ENCODE measurements around the gene EFNB3. TPM values are rescaled to one million over a fixed set of nuclear protein-coding genes. Genes with fewer than 3 reads are reported as not detected.

EFNB3 gene
- total RNA-seq, 2 experiments from 2014 or later, result 0.15 TPM; not detected in 1

DNA sequence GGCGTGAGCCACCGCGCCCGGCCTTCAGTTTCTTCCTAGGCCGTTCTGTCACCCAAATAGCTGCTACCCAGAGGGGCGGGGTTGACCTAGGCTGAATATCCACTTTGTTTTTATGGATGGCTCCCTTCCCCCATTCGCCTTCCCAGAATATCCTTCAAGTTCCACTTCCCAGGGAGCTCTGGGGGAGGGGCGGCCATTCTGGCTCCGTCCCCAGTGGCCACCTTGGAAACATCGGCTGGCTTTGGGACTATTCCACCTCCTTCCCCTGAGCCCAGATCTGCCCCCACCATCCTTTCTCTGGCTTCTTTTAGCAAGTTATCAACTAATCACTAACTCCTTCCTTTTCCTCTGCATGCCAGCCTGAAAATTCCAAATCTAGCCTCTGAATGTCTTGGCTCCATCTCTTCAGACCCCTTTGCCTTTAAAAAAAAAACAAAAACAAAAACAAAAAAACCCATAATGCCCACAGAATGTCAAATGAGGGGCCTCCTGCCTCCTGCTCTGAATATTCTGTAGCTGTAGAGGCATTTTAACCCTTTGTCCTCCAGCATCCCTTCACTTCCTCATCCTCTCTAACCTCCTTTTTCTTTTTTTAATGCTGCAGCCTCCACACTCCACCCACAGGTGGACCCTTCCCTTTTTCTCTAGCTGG is 47.9 kb upstream of the EFNB3 start:
- Histone ChIP-seq H3K9me2 (ENCODE audit: insufficient read depth, low read length) (no peaks in the 10 kb centered on the region), H3K27ac (ENCODE audit: low read depth, low read length, poor library complexity, severe bottlenecking) (no peak overlapping the region), H3K36me3 (ENCODE audit: insufficient read depth, low read length) (no peaks in the 10 kb centered on the region), H3K4me1 (ENCODE audit: insufficient read depth, low read length, poor library complexity, severe bottlenecking) (no peaks in the 10 kb centered on the region), H3K79me2 (ENCODE audit: insufficient read depth, low read depth, low read length) (no peaks in the 10 kb centered on the region), H3K4me2 (ENCODE audit: low read length) (no peak overlapping the region), H2AFZ (ENCODE audit: low read length) (no peak overlapping the region), H3K4me3 (ENCODE audit: low read depth, low read length, poor library complexity, severe bottlenecking) (no peak overlapping the region), H3K9me3 (ENCODE audit: low read length) (no peaks in the 10 kb centered on the region), H4K20me1 (ENCODE audit: insufficient read depth, low read length) (no peaks in the 10 kb centered on the region)
- POLR2A ChIA-PET, result interaction anchor here (0.6 to 0.7 kb wide), 2 partner anchors 138 to 203 kb away, joined by 3 to 4 read pairs; no protein-coding TSS in a partner anchor
- CTCF ChIA-PET (ENCODE audit: unreplicated experiment), result no interaction called here
- intact Hi-C loops (cut with micrococcal nuclease; ENCODE audit: unreplicated experiment), result no loop called here
- TF ChIP-seq, protein P1, sequence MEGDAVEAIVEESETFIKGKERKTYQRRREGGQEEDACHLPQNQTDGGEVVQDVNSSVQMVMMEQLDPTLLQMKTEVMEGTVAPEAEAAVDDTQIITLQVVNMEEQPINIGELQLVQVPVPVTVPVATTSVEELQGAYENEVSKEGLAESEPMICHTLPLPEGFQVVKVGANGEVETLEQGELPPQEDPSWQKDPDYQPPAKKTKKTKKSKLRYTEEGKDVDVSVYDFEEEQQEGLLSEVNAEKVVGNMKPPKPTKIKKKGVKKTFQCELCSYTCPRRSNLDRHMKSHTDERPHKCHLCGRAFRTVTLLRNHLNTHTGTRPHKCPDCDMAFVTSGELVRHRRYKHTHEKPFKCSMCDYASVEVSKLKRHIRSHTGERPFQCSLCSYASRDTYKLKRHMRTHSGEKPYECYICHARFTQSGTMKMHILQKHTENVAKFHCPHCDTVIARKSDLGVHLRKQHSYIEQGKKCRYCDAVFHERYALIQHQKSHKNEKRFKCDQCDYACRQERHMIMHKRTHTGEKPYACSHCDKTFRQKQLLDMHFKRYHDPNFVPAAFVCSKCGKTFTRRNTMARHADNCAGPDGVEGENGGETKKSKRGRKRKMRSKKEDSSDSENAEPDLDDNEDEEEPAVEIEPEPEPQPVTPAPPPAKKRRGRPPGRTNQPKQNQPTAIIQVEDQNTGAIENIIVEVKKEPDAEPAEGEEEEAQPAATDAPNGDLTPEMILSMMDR (conservative IDR thresholded peaks at IDR 0.05; ENCODE audit: low read length), result no peak
- TF ChIP-seq EZH2phosphoT487 (IDR thresholded peaks at IDR 0.05; ENCODE audit: borderline replicate concordance, low read depth, low read length), result no peak
- BruUV-seq (replicated peaks), result no TSS peak
- DNase-seq (ENCODE audit: low spot score), result no peak

DNA sequence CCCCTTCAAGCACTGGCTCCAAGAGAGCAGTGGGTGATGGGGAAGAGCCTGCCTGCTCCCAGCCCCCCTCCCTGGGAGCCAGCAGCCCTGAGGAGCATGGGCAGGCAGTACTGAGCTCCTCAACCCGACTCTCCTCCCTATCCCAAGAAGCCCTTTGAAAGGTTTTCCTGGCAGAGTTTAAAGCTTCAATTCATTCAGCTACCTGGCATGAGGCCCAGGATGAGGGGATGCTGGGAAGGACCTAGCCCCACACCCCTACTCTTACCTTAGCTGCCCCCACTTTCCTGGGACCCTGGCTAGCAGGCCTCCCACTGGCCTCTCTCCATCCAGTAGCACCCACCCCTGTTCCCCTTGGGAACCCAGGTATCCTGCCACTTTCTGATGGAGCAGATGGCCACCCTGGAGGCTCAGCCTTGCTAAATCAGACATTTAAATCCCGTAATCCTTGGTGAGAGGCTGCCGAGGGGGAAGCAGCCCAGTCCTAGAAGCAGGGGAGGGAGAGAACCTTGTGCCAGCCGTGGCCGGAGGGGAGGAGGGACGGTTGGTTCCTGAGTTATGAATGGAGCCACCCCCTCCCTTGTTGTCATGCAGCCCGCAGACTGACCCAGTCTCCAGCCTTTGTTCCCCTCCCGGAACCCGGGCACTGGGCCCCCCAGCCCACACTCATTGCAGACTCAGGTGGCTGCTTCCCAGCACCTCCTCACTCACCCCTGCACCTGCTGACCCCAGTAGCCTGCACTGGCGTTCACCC is 37.2 kb upstream of the EFNB3 start:
- Histone ChIP-seq H3K4me2 (ENCODE audit: low read length) (no peak overlapping the region), H3K4me1 (ENCODE audit: insufficient read depth, low read length, poor library complexity, severe bottlenecking) (no peaks in the 10 kb centered on the region), H3K36me3 (ENCODE audit: insufficient read depth, low read length) (peaks cover 57% of the 10 kb centered on the region), H3K79me2 (ENCODE audit: insufficient read depth, low read depth, low read length) (no peaks in the 10 kb centered on the region), H3K27ac (ENCODE audit: low read depth, low read length, poor library complexity, severe bottlenecking) (no peak overlapping the region), H3K9me3 (ENCODE audit: low read length) (no peaks in the 10 kb centered on the region), H3K4me3 (ENCODE audit: low read depth, low read length, poor library complexity, severe bottlenecking) (no peak overlapping the region), H4K20me1 (ENCODE audit: insufficient read depth, low read length) (no peaks in the 10 kb centered on the region), H2AFZ (ENCODE audit: low read length) (no peak overlapping the region), H3K9me2 (ENCODE audit: insufficient read depth, low read length) (no peaks in the 10 kb centered on the region)
- TF ChIP-seq EZH2phosphoT487 (IDR thresholded peaks at IDR 0.05; ENCODE audit: borderline replicate concordance, low read depth, low read length), result no peak
- TF ChIP-seq, protein P1 (conservative IDR thresholded peaks at IDR 0.05; ENCODE audit: low read length), result no peak
- no TSS peak for BruUV-seq (replicated peaks)
- intact Hi-C loops (cut with micrococcal nuclease; ENCODE audit: unreplicated experiment), result no loop called here
- DNase-seq (ENCODE audit: low spot score), result no peak
- POLR2A ChIA-PET, result interaction anchor here (0.7 kb wide), 1 partner anchor 23 kb away, joined by 3 read pairs; no protein-coding TSS in a partner anchor
- CTCF ChIA-PET (ENCODE audit: unreplicated experiment), result interaction anchor here (0.6 kb wide), 1 partner anchor 406 kb away, joined by 3 read pairs; no protein-coding TSS in a partner anchor

DNA sequence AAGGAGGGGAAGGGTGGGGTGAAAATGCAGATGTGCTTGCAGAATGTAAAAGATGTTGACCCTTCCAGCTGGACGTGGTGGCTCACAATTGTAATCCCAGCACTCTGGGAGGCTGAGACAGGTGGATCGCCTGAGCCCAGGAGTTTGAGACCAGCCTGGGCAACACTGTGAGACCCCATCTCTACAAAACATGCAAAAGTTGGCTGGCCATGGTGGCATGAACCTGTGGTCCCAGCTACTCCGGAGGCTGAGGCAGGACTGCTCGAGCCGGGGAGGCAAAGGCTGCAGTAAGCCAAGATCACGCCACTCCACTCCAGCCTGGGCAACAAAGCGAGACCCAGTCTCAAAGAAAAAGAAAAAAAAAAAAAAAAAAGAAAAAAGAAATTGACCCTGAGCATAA is 36.5 kb upstream of the EFNB3 start:
- BruUV-seq (replicated peaks), result no TSS peak
- H3K4me3 ChIP-seq (ENCODE audit: low read depth, low read length, poor library complexity, severe bottlenecking), result no peak overlapping the region
- DNase-seq (ENCODE audit: low spot score), result no peak
- H2AFZ ChIP-seq (ENCODE audit: low read length), result no peak overlapping the region
- H3K9me2 ChIP-seq (ENCODE audit: insufficient read depth, low read length), result no peaks in the 10 kb centered on the region
- no peaks in the 10 kb centered on the region for H4K20me1 ChIP-seq (ENCODE audit: insufficient read depth, low read length)
- POLR2A ChIA-PET, result no interaction called here
- H3K9me3 ChIP-seq (ENCODE audit: low read length), result peaks cover 3% of the 10 kb centered on the region
- H3K27ac ChIP-seq (ENCODE audit: low read depth, low read length, poor library complexity, severe bottlenecking), result no peak overlapping the region
- H3K79me2 ChIP-seq (ENCODE audit: insufficient read depth, low read depth, low read length), result no peaks in the 10 kb centered on the region
- H3K36me3 ChIP-seq (ENCODE audit: insufficient read depth, low read length), result peaks cover 64% of the 10 kb centered on the region
- no peak overlapping the region for H3K4me2 ChIP-seq (ENCODE audit: low read length)
- TF ChIP-seq, protein P1 (conservative IDR thresholded peaks at IDR 0.05; ENCODE audit: low read length), result no peak
- no peak for TF ChIP-seq EZH2phosphoT487 (IDR thresholded peaks at IDR 0.05; ENCODE audit: borderline replicate concordance, low read depth, low read length)
- CTCF ChIA-PET (ENCODE audit: unreplicated experiment), result no interaction called here
- H3K4me1 ChIP-seq (ENCODE audit: insufficient read depth, low read length, poor library complexity, severe bottlenecking), result no peaks in the 10 kb centered on the region
- intact Hi-C loops (cut with micrococcal nuclease; ENCODE audit: unreplicated experiment), result no loop called here

Measured in OCI-LY7 (cell line).